Panc1 (cell line): ENCODE measurements around the gene PRR29. TPM values are rescaled to one million over a fixed set of nuclear protein-coding genes. Genes with fewer than 3 reads are reported as not detected.

ENCODE experiments used
- ATAC-seq: fragments of 200-7000 bp; cut with Tn5 transposase; 2 replicates; pipeline ENCODE4 v1.9.1; 2020; ENCODE audit warnings: mild to moderate bottlenecking, moderate library complexity
- BruUV-seq: library from RNA; stranded (reverse); fragments of 400-500 nt; replicated peaks from 2 replicates; lab custom pipeline; 2021; lab: Mats Ljungman, UMichigan
- CTCF ChIA-PET: fragments of 300-600 bp; sonication (Branson Sonifier 250); formaldehyde crosslinking; loops from one replicate; lab custom pipeline; 2022; ENCODE audit warnings: antibody characterized with exemption; lab: Charles Lee
- POLR2A ChIA-PET: fragments of 300-600 bp; sonication (Branson Sonifier 250); formaldehyde crosslinking; loops from one replicate; lab custom pipeline; 2022; ENCODE audit warnings: antibody characterized with exemption; lab: Charles Lee
- DNase-seq: peaks from one replicate; pipeline ENCODE4 v3.0.0-alpha.2; 2010; ENCODE audit warnings: low read depth, low spot score
- H3K27ac ChIP-seq: 2 replicates; pipeline ENCODE4 v1.5.1; 2011; ENCODE audit warnings: mild to moderate bottlenecking, low read length, inconsistent platforms
- H3K27me3 ChIP-seq: fragments of 200-500 bp; sonication (Bioruptor generic); 2 replicates; pipeline ENCODE4 v1.6.0; 2014; ENCODE audit warnings: low read length, inconsistent platforms; ENCODE audit not compliant: control insufficient read depth, insufficient read depth
- H3K36me3 ChIP-seq: fragments of 200-500 bp; sonication (Bioruptor generic); 2 replicates; pipeline ENCODE4 v1.5.1; 2014; ENCODE audit warnings: inconsistent platforms, mild to moderate bottlenecking, low read length, moderate library complexity; ENCODE audit not compliant: control insufficient read depth, insufficient read depth
- H3K4me1 ChIP-seq: 2 replicates; pipeline ENCODE4 v1.5.1; 2011; ENCODE audit warnings: inconsistent platforms, mild to moderate bottlenecking, low read length, moderate library complexity; ENCODE audit not compliant: control insufficient read depth, insufficient read depth
- H3K4me3 ChIP-seq, 2 experiments: 2 replicates each; pipeline ENCODE4 v1.5.1; 2011 to 2012; ENCODE audit warnings: low read depth in 2 of 2, low read length in 2 of 2, mild to moderate bottlenecking in 2 of 2, inconsistent platforms in 1 of 2, moderate library complexity in 1 of 2
- H3K9me3 ChIP-seq: fragments of 200-500 bp; sonication (Bioruptor generic); 2 replicates; pipeline ENCODE4 v1.5.1; 2014; ENCODE audit warnings: low read depth, mild to moderate bottlenecking, inconsistent platforms, low read length, moderate library complexity; ENCODE audit not compliant: control insufficient read depth, insufficient read depth
- CTCF ChIP-seq: fragments of 450-650 bp; IDR thresholded peaks from 2 replicates; pipeline ENCODE4 v1.5.1; 2017; ENCODE audit warnings: mild to moderate bottlenecking
- POLR2AphosphoS5 ChIP-seq: IDR thresholded peaks from 2 replicates; pipeline ENCODE4 v1.6.1; 2012; ENCODE audit warnings: mild to moderate bottlenecking, low read depth, low read length, moderate library complexity
- REST ChIP-seq, 2 experiments: IDR thresholded peaks; 2 replicates each; pipeline ENCODE4 v1.6.1; 2011 to 2012; ENCODE audit warnings: low read depth in 2 of 2, control low read depth in 1 of 2, low read length in 1 of 2, mild to moderate bottlenecking in 1 of 2, moderate library complexity in 1 of 2; ENCODE audit not compliant: insufficient read depth in 1 of 2
- SIN3A ChIP-seq: IDR thresholded peaks from 2 replicates; pipeline ENCODE4 v1.6.1; 2012; ENCODE audit warnings: low read depth, mild to moderate bottlenecking, low read length, moderate library complexity, borderline replicate concordance; ENCODE audit not compliant: insufficient read depth
- TCF7L2 ChIP-seq: IDR thresholded peaks from 2 replicates; pipeline ENCODE4 v1.6.1; 2011; ENCODE audit warnings: mild to moderate bottlenecking, low read depth, low read length, inconsistent platforms
- in situ Hi-C: cut with HindIII; loops from 2 replicates; pipeline ENCODE4 v1.10.0; 2016; ENCODE audit warnings: low sequenced_read_pairs, low pct_unique_long_range_greater_than_20kb
- intact Hi-C: fragments of 100-400 bp; cut with micrococcal nuclease; formaldehyde crosslinking; loops from one replicate; pipeline ENCODE4 v1.10.0; 2022; ENCODE audit not compliant: unreplicated experiment
- total RNA-seq: library from RNA; stranded (reverse); gene quantifications from one replicate; pipeline ENCODE4 v1.2.1, GENCODE V29; 2021; ENCODE audit not compliant: unreplicated experiment

PRR29 gene
- total RNA-seq, 1 experiment from 2014 or later: 0.10 TPM

GRCh38 chr17:63983320-63983719 is 14.8 kb upstream of the PRR29 start:
- H3K9me3 ChIP-seq: no peaks in the 10 kb centered on the region
- CTCF ChIA-PET: no interaction called here
- in situ Hi-C loops: no loop called here

GRCh38 chr17:63984236-63984635 is 13.9 kb upstream of the PRR29 start:
- Histone ChIP-seq H3K36me3 (no peaks in the 10 kb centered on the region), H3K9me3 (no peaks in the 10 kb centered on the region), H3K4me3 (no peak overlapping the region), H3K4me1 (no peaks in the 10 kb centered on the region), H3K27me3 (no peaks in the 10 kb centered on the region), H3K27ac (no peak overlapping the region)
- ChIA-PET CTCF (no interaction called here), POLR2A (no interaction called here)
- BruUV-seq: no TSS peak
- TF ChIP-seq REST (IDR thresholded peaks at IDR 0.05; ENCODE audit: insufficient read depth in 1 of 2, low read depth in 2 of 2, low read length in 1 of 2): no peak
- no peak for TF ChIP-seq TCF7L2
- no peak for TF ChIP-seq CTCF
- TF ChIP-seq POLR2AphosphoS5: no peak
- TF ChIP-seq SIN3A: no peak
- intact Hi-C loops: no loop called here
- DNase-seq: no peak
- in situ Hi-C loops: no loop called here
- no peak for ATAC-seq

More at GRCh38 chr17:63983320-63983719, 14.8 kb upstream of the PRR29 start:
- POLR2A ChIA-PET: no interaction called here
- intact Hi-C loops: no loop called here
- Histone ChIP-seq H3K4me1 (no peaks in the 10 kb centered on the region), H3K27me3 (no peaks in the 10 kb centered on the region), H3K36me3 (no peaks in the 10 kb centered on the region), H3K4me3 (no peak overlapping the region), H3K27ac (no peak overlapping the region)
- ATAC-seq (no peak), DNase-seq (no peak)
- BruUV-seq: no TSS peak
- no peak for TF ChIP-seq REST (IDR thresholded peaks at IDR 0.05; ENCODE audit: insufficient read depth in 1 of 2, low read depth in 2 of 2, low read length in 1 of 2)
- no peak for TF ChIP-seq POLR2AphosphoS5
- no peak for TF ChIP-seq CTCF
- TF ChIP-seq SIN3A: no peak
- no peak for TF ChIP-seq TCF7L2
